Fibroblast of lung (primary cell): ENCODE results near the gene DHH. TPM values are rescaled to one million over a fixed set of nuclear protein-coding genes. Genes with fewer than 3 reads are reported as not detected.

Source experiments
- DNase-seq, 2 donors: peaks; one replicate each; pipeline versions ENCODE4 v3.0.0 to v3.0.0-alpha.2; 2010; ENCODE audit warnings: low read depth in 2 of 2
- H2AFZ ChIP-seq: 2 replicates; pipeline ENCODE4 v1.5.1; 2012; ENCODE audit warnings: low read length, control low read depth, inconsistent platforms
- H3K27ac ChIP-seq: 2 replicates; pipeline ENCODE4 v1.5.1; 2011; ENCODE audit warnings: low read length, control low read depth; ENCODE audit not compliant: insufficient read depth
- H3K27me3 ChIP-seq: 2 replicates; pipeline ENCODE4 v1.5.1; 2011; ENCODE audit warnings: mild to moderate bottlenecking, low read length; ENCODE audit not compliant: control insufficient read depth, insufficient read depth
- H3K36me3 ChIP-seq: 2 replicates; pipeline ENCODE4 v1.5.1; 2011; ENCODE audit warnings: low read length; ENCODE audit not compliant: control insufficient read depth, insufficient read depth
- H3K4me1 ChIP-seq: 2 replicates; pipeline ENCODE4 v1.5.1; 2011; ENCODE audit warnings: low read length; ENCODE audit not compliant: control insufficient read depth, insufficient read depth; ENCODE audit errors: extremely low read depth
- H3K4me2 ChIP-seq: 2 replicates; pipeline ENCODE4 v1.5.1; 2011; ENCODE audit warnings: low read length, control low read depth; ENCODE audit not compliant: insufficient read depth; ENCODE audit errors: extremely low read depth
- H3K4me3 ChIP-seq, 4 experiments: fragments of 200-600 bp in 1 of 4; sonication (generic) in 1 of 4; replicated peaks in 1 of 4; 2 replicates each; pipeline ENCODE4 v1.5.1; 2011 to 2016; ENCODE audit warnings: low read length in 4 of 4, low read depth in 3 of 4, mild to moderate bottlenecking in 3 of 4, control low read depth in 2 of 4, inconsistent platforms in 1 of 4, mixed read lengths in 1 of 4; ENCODE audit not compliant: insufficient read depth in 1 of 4; ENCODE audit errors: control extremely low read depth in 1 of 4
- H3K79me2 ChIP-seq: 2 replicates; pipeline ENCODE4 v1.5.1; 2012; ENCODE audit warnings: mild to moderate bottlenecking, low read length, inconsistent platforms; ENCODE audit not compliant: control insufficient read depth, insufficient read depth
- H3K9ac ChIP-seq: 2 replicates; pipeline ENCODE4 v1.5.1; 2011; ENCODE audit warnings: mild to moderate bottlenecking, low read length, control low read depth; ENCODE audit not compliant: insufficient read depth
- H3K9me3 ChIP-seq: 2 replicates; pipeline ENCODE4 v1.5.1; 2012; ENCODE audit warnings: low read depth, low read length; ENCODE audit not compliant: control insufficient read depth, insufficient read depth
- H4K20me1 ChIP-seq: 2 replicates; pipeline ENCODE4 v1.5.1; 2011; ENCODE audit warnings: low read length; ENCODE audit not compliant: control insufficient read depth, insufficient read depth; ENCODE audit errors: extremely low read depth
- polyA plus RNA-seq, 2 donors: library from polyadenylated mRNA; depleted of rRNA in 1 of 2; stranded (reverse) in 1 of 2; unstranded in 1 of 2; fragments of >200 nt; gene quantifications; 2 replicates each; pipeline ENCODE4 v1.2.1, GENCODE V29; 2011 to 2012; ENCODE audit warnings: missing spikeins in 1 of 2
- total RNA-seq: library from RNA; depleted of rRNA; stranded (reverse); fragments of >200 nt; gene quantifications from 2 replicates; pipeline ENCODE4 v1.2.1, GENCODE V29; 2014
- TF ChIP-seq, protein P1 (sequence below), 2 donors: IDR thresholded peaks in 1 of 2; conservative IDR thresholded peaks in 1 of 2; 1 replicate in 1 of 2; 2 replicates in 1 of 2; pipeline ENCODE4 v1.5.1; 2011 to 2012; ENCODE audit warnings: low read length in 2 of 2, control low read depth in 1 of 2, inconsistent platforms in 1 of 2, low read depth in 1 of 2, mild to moderate bottlenecking in 1 of 2

DHH gene
- total and polyA plus RNA-seq, 2 donors (not counting 1 experiment from before 2014, with no cell fraction given) = under 0.01 to 0.01 TPM

- peaks cover 51% of the 10 kb centered on the region for H3K36me3 ChIP-seq
- TF ChIP-seq, protein P1, sequence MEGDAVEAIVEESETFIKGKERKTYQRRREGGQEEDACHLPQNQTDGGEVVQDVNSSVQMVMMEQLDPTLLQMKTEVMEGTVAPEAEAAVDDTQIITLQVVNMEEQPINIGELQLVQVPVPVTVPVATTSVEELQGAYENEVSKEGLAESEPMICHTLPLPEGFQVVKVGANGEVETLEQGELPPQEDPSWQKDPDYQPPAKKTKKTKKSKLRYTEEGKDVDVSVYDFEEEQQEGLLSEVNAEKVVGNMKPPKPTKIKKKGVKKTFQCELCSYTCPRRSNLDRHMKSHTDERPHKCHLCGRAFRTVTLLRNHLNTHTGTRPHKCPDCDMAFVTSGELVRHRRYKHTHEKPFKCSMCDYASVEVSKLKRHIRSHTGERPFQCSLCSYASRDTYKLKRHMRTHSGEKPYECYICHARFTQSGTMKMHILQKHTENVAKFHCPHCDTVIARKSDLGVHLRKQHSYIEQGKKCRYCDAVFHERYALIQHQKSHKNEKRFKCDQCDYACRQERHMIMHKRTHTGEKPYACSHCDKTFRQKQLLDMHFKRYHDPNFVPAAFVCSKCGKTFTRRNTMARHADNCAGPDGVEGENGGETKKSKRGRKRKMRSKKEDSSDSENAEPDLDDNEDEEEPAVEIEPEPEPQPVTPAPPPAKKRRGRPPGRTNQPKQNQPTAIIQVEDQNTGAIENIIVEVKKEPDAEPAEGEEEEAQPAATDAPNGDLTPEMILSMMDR (conservative IDR thresholded peaks at IDR 0.05 in 1 of 2, IDR thresholded peaks at IDR 0.05 in 1 of 2; ENCODE audit: low read depth in 1 of 2, low read length in 2 of 2) = no peak
- H3K9me3 ChIP-seq = no peaks in the 10 kb centered on the region
- no peaks in the 10 kb centered on the region for H4K20me1 ChIP-seq
- H3K4me1 ChIP-seq = no peaks in the 10 kb centered on the region
- no peak overlapping the region for H3K4me2 ChIP-seq
- no peak overlapping the region for H3K4me3 ChIP-seq
- H3K27ac ChIP-seq = no peak overlapping the region
- H3K9ac ChIP-seq = no peak overlapping the region
- H3K79me2 ChIP-seq = no peaks in the 10 kb centered on the region
- no peaks in the 10 kb centered on the region for H3K27me3 ChIP-seq
- H2AFZ ChIP-seq = no peak overlapping the region
- DNase-seq = no peak
Observed at GRCh38 chr12:49037111-49037946, 57.3 kb downstream of the DHH start.

Other genes with a start within 250 kb of the DHH start
- 62.4 and 65.5 TPM in 2 replicates for gene DDX23, start 242.6 kb downstream of the DHH start, total RNA-seq
- 48.6 and 65.1 TPM in 2 replicates for gene DDX23, start 242.6 kb downstream of the DHH start, polyA plus RNA-seq
- under 0.01 and 0.17 TPM in 2 replicates for gene RND1, start 228.9 kb downstream of the DHH start, total RNA-seq
- 0.08 and 0.12 TPM in 2 replicates for gene RND1, start 228.9 kb downstream of the DHH start, polyA plus RNA-seq
- 10.0 and 12.6 TPM in 2 replicates for gene FKBP11, start 169.3 kb downstream of the DHH start, total RNA-seq
- 20.8 and 48.8 TPM in 2 replicates for gene FKBP11, start 169.3 kb downstream of the DHH start, polyA plus RNA-seq
- 24.7 and 28.1 TPM in 2 replicates for gene ARF3, start 137.3 kb downstream of the DHH start, total RNA-seq
- gene ARF3, start 137.3 kb downstream of the DHH start, polyA plus RNA-seq = 182 and 220 TPM in 2 replicates
- under 0.01 TPM in 1 of 2 replicates, not detected in the other for gene WNT10B, start 123.1 kb downstream of the DHH start, total RNA-seq
- 0.05 and 0.11 TPM in 2 replicates for gene WNT10B, start 123.1 kb downstream of the DHH start, polyA plus RNA-seq
- gene WNT1, start 116.5 kb downstream of the DHH start, total RNA-seq = not detected in 2 replicates
- not detected in 2 replicates for gene WNT1, start 116.5 kb downstream of the DHH start, polyA plus RNA-seq
- under 0.01 TPM in 2 replicates for gene DDN, start 95.4 kb downstream of the DHH start, total RNA-seq
- 0.05 and 0.09 TPM in 2 replicates for gene DDN, start 95.4 kb downstream of the DHH start, polyA plus RNA-seq
- gene PRKAG1, start 76.0 kb downstream of the DHH start, total RNA-seq = 65.2 and 76.5 TPM in 2 replicates
- 107 and 110 TPM in 2 replicates for gene PRKAG1, start 76.0 kb downstream of the DHH start, polyA plus RNA-seq
- gene KMT2D, start 34.0 kb downstream of the DHH start, total RNA-seq = 21.1 and 33.0 TPM in 2 replicates
- gene KMT2D, start 34.0 kb downstream of the DHH start, polyA plus RNA-seq = 7.3 and 10.0 TPM in 2 replicates
- 0.33 and 0.51 TPM in 2 replicates for gene RHEBL1, start 24.8 kb downstream of the DHH start, total RNA-seq
- gene RHEBL1, start 24.8 kb downstream of the DHH start, polyA plus RNA-seq = 0.28 and 0.41 TPM in 2 replicates
- gene LMBR1L, start 16.0 kb upstream of the DHH start, total RNA-seq = 53.2 and 54.2 TPM in 2 replicates
- 28.0 and 30.9 TPM in 2 replicates for gene LMBR1L, start 16.0 kb upstream of the DHH start, polyA plus RNA-seq
- 656 and 1,258 TPM in 2 replicates for gene TUBA1B, start 36.6 kb upstream of the DHH start, total RNA-seq
- gene TUBA1B, start 36.6 kb upstream of the DHH start, polyA plus RNA-seq = 3,083 and 6,675 TPM in 2 replicates
- 772 and 888 TPM in 2 replicates for gene TUBA1A, start 94.3 kb upstream of the DHH start, total RNA-seq
- gene TUBA1A, start 94.3 kb upstream of the DHH start, polyA plus RNA-seq = 2,642 and 3,496 TPM in 2 replicates
- 121 and 164 TPM in 2 replicates for gene TUBA1C, start 170.3 kb upstream of the DHH start, total RNA-seq
- gene TUBA1C, start 170.3 kb upstream of the DHH start, polyA plus RNA-seq = 1,111 and 2,663 TPM in 2 replicates
- gene PRPH, start 200.3 kb upstream of the DHH start, total RNA-seq = 0.26 and 0.50 TPM in 2 replicates
- 0.06 and 0.49 TPM in 2 replicates for gene PRPH, start 200.3 kb upstream of the DHH start, polyA plus RNA-seq
- gene TROAP, start 228.5 kb upstream of the DHH start, total RNA-seq = 0.51 and 6.3 TPM in 2 replicates
- 4.8 and 22.4 TPM in 2 replicates for gene TROAP, start 228.5 kb upstream of the DHH start, polyA plus RNA-seq
- 0.17 TPM in 1 of 2 replicates, not detected in the other for gene C1QL4, start 242.4 kb upstream of the DHH start, total RNA-seq
- 0.10 TPM in 1 of 2 replicates, not detected in the other for gene C1QL4, start 242.4 kb upstream of the DHH start, polyA plus RNA-seq